Measurements from ENCODE around the gene CDKN2B-AS1. TPM values are rescaled to one million over a fixed set of nuclear protein-coding genes. Genes with fewer than 3 reads are reported as not detected.
A peak's percentile ranks its signal among the peaks of the same experiment; 100 is the strongest.
"Not testable (repeated sequence)": the region's sequence is repeated elsewhere in the genome, so short reads cannot be mapped to it uniquely, and the experiment has no call there.

The CDKN2B-AS1 gene
- total RNA-seq = not detected

- TF ChIP-seq CTCF (IDR thresholded peaks at IDR 0.05) = no peak
- Histone ChIP-seq H3K4me1 (ENCODE audit: control insufficient read depth in 1 of 2, low read depth in 2 of 2) (peaks cover 0 to 10% of the 10 kb centered on the region in 2 donors), H3K4me3 (peak within 1 kb of the TSS; percentile 93), H3K9me3 (no peaks in the 10 kb centered on the region), H3K27ac (peak within 1 kb of the TSS; percentile 18 to 67), H3K27me3 (replicated peaks; ENCODE audit: insufficient read depth) (peaks cover 7% of the 10 kb centered on the region), H3K36me3 (no peaks in the 10 kb centered on the region)
- no peak for DNase-seq (ENCODE audit: low spot score)
- no peak for ATAC-seq (ENCODE audit: insufficient number of reproducible peaks, low FRiP score, low read depth)
Observed at GRCh38 chr9:21994556-21995005, at the start of gene CDKN2B-AS1. Gene CDKN2B-AS1 (plus strand): TSS chr9:21994791.

DNA sequence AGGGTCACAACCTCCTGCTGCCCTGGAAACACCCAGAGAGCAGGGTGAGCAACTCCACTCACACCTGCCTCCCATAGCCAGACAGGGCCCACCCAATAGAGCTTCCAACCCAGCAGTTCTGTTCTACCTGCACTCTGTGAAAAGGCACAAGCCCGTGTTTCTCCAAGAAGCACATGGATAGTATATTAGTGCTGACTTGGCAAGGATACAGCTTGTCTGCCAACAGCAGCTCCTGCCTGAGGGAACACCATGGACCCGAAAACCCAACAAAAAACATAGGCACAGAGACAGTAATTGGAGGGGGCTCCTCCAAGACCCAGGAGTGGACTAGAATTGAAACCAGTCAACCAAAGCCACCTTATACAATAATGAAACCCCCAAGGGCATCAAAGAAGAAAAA lies 49.0 kb upstream of the CDKN2B-AS1 start:
- no peak for TF ChIP-seq CTCF (IDR thresholded peaks at IDR 0.05)
- Histone ChIP-seq H3K27ac (no peak overlapping the region), H3K27me3 (replicated peaks; ENCODE audit: insufficient read depth) (no peaks in the 10 kb centered on the region), H3K9me3 (no peaks in the 10 kb centered on the region), H3K4me3 (no peak overlapping the region), H3K4me1 (ENCODE audit: control insufficient read depth in 1 of 2, low read depth in 2 of 2) (no peaks in the 10 kb centered on the region), H3K36me3 (no peaks in the 10 kb centered on the region)
- DNase-seq (ENCODE audit: low spot score) = no peak
- ATAC-seq (ENCODE audit: insufficient number of reproducible peaks, low FRiP score, low read depth) = no peak

- H3K4me1 ChIP-seq (ENCODE audit: control insufficient read depth in 1 of 2, low read depth in 2 of 2) = no peaks in the 10 kb centered on the region
- no peak for TF ChIP-seq CTCF (IDR thresholded peaks at IDR 0.05)
- H3K27ac ChIP-seq = no peak overlapping the region
- no peak for DNase-seq (ENCODE audit: low spot score)
- no peak overlapping the region for H3K4me3 ChIP-seq
- H3K27me3 ChIP-seq (replicated peaks; ENCODE audit: insufficient read depth) = no peaks in the 10 kb centered on the region
- ATAC-seq (ENCODE audit: insufficient number of reproducible peaks, low FRiP score, low read depth) = no peak
- no peaks in the 10 kb centered on the region for H3K9me3 ChIP-seq
- no peaks in the 10 kb centered on the region for H3K36me3 ChIP-seq
Observed at GRCh38 chr9:21958833-21959232, 35.8 kb upstream of the CDKN2B-AS1 start.

- not testable (repeated sequence) for H3K4me3 ChIP-seq; H3K27ac ChIP-seq; H3K4me1 ChIP-seq (ENCODE audit: control insufficient read depth in 1 of 2, low read depth in 2 of 2); H3K9me3 ChIP-seq; H3K36me3 ChIP-seq; DNase-seq (ENCODE audit: low spot score); ATAC-seq (ENCODE audit: insufficient number of reproducible peaks, low FRiP score, low read depth); H3K27me3 ChIP-seq (replicated peaks; ENCODE audit: insufficient read depth)
Observed at GRCh38 chr9:21959268-21959667, 35.3 kb upstream of the CDKN2B-AS1 start.

- Histone ChIP-seq H3K9me3 (no peaks in the 10 kb centered on the region), H3K27ac (no peak overlapping the region), H3K4me3 (no peak overlapping the region), H3K4me1 (ENCODE audit: control insufficient read depth in 1 of 2, low read depth in 2 of 2) (peaks cover 7 to 11% of the 10 kb centered on the region in 2 donors), H3K36me3 (no peaks in the 10 kb centered on the region), H3K27me3 (replicated peaks; ENCODE audit: insufficient read depth) (peaks cover 14% of the 10 kb centered on the region)
- ATAC-seq (ENCODE audit: insufficient number of reproducible peaks, low FRiP score, low read depth) (no peak), DNase-seq (ENCODE audit: low spot score) (no peak)
- TF ChIP-seq CTCF (IDR thresholded peaks at IDR 0.05) = no peak
Observed at GRCh38 chr9:21961569-21961968, 33.0 kb upstream of the CDKN2B-AS1 start.

DNA sequence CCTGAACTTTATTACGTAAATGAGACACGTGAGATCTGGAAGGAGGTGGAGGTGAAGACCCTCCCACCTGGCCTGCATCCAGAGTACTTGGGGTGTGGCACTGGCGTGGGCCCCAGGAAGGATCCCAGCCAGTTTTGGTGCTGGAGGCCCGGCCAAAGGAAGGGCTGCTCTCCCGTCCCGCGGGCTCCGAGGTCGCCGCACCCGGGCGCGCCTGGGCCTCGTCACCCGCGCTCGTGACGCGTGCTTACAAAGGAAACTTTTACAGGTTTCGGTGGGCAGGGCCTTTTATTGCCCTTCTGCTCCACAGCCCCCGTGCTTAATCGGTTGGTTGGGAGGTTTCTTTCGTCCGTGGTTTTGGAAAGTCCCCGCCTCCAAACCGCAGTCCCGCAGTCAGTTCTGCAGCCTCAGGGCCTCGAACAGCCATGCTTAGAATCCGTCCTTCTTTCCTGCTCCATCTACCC lies 29.6 kb upstream of the CDKN2B-AS1 start:
- no peak for DNase-seq (ENCODE audit: low spot score)
- ATAC-seq (ENCODE audit: insufficient number of reproducible peaks, low FRiP score, low read depth) = no peak
- Histone ChIP-seq H3K9me3 (no peaks in the 10 kb centered on the region), H3K27me3 (replicated peaks; ENCODE audit: insufficient read depth) (peaks cover 37% of the 10 kb centered on the region), H3K4me3 (peak overlapping the region; percentile 63), H3K4me1 (ENCODE audit: control insufficient read depth in 1 of 2, low read depth in 2 of 2) (peaks cover 11 to 18% of the 10 kb centered on the region in 2 donors), H3K27ac (no peak overlapping the region), H3K36me3 (no peaks in the 10 kb centered on the region)
- TF ChIP-seq CTCF (IDR thresholded peaks at IDR 0.05) = no peak

All from thoracic aorta (tissue), 2 donors.